DND-41 (cell line): ENCODE results near the gene ANGPTL8.

Source experiments
- ATAC-seq: fragments of 200-7000 bp; cut with Tn5 transposase; 3 replicates; pipeline ENCODE4 v1.9.1; 2021; ENCODE audit warnings: low read depth; ENCODE audit not compliant: insufficient read depth
- DNase-seq: peaks from one replicate; pipeline ENCODE4 v3.0.0-alpha.2; 2020
- H2AFZ ChIP-seq: 2 replicates; pipeline ENCODE4 v1.6.0; 2012; ENCODE audit warnings: low read depth, low read length
- H3K27ac ChIP-seq: 2 replicates; pipeline ENCODE4 v1.5.1; 2012; ENCODE audit warnings: low read length, inconsistent platforms
- H3K27me3 ChIP-seq: fragments of 200-600 bp; sonication (generic); 2 replicates; pipeline ENCODE4 v1.6.0; 2012; ENCODE audit warnings: low read length, mild to moderate bottlenecking, inconsistent platforms; ENCODE audit not compliant: insufficient read depth, poor library complexity
- H3K36me3 ChIP-seq: 2 replicates; pipeline ENCODE4 v1.5.1; 2012; ENCODE audit warnings: low read length, inconsistent platforms; ENCODE audit not compliant: insufficient read depth
- H3K4me1 ChIP-seq: 2 replicates; pipeline ENCODE4 v1.5.1; 2012; ENCODE audit warnings: mild to moderate bottlenecking, low read length; ENCODE audit not compliant: insufficient read depth
- H3K4me2 ChIP-seq: 2 replicates; pipeline ENCODE4 v1.6.0; 2012; ENCODE audit warnings: mild to moderate bottlenecking, moderate library complexity, low read length, inconsistent platforms; ENCODE audit not compliant: insufficient read depth
- H3K4me3 ChIP-seq, 2 experiments: fragments of 200-600 bp in 1 of 2; shearing (Covaris generic) in 1 of 2; 2 replicates each; pipeline ENCODE4 v1.5.1; 2012 to 2016; ENCODE audit warnings: inconsistent platforms in 2 of 2, low read length in 2 of 2, mild to moderate bottlenecking in 2 of 2, low read depth in 1 of 2, moderate library complexity in 1 of 2
- H3K79me2 ChIP-seq: 2 replicates; pipeline ENCODE4 v1.6.0; 2012; ENCODE audit warnings: low read length, inconsistent platforms; ENCODE audit not compliant: insufficient read depth
- H3K9ac ChIP-seq: 2 replicates; pipeline ENCODE4 v1.6.0; 2012; ENCODE audit warnings: low read depth, mild to moderate bottlenecking, inconsistent platforms, low read length, moderate library complexity
- H3K9me3 ChIP-seq: 2 replicates; pipeline ENCODE4 v1.5.1; 2012; ENCODE audit warnings: low read length, moderate library complexity, mild to moderate bottlenecking, inconsistent platforms; ENCODE audit not compliant: insufficient read depth, severe bottlenecking
- H4K20me1 ChIP-seq: 2 replicates; pipeline ENCODE4 v1.6.0; 2012; ENCODE audit warnings: low read length; ENCODE audit not compliant: insufficient read depth
- CTCF ChIP-seq: IDR thresholded peaks from 2 replicates; pipeline ENCODE4 v1.5.1; 2012; ENCODE audit warnings: borderline replicate concordance, low read length, moderate library complexity, mild to moderate bottlenecking; ENCODE audit not compliant: poor library complexity, severe bottlenecking; ENCODE audit errors: extremely low read depth
- EZH2 ChIP-seq: IDR thresholded peaks from 3 replicates; pipeline ENCODE4 v1.6.1; 2012; ENCODE audit warnings: borderline replicate concordance, low read depth, mild to moderate bottlenecking, moderate library complexity, low read length, inconsistent platforms; ENCODE audit not compliant: severe bottlenecking

Gene ANGPTL8

GRCh38 chr19:11209839-11210655, 29.4 kb upstream of the ANGPTL8 start:
- Histone ChIP-seq H3K4me1 (no peaks in the 10 kb centered on the region), H3K4me2 (no peak overlapping the region), H3K9me3 (no peaks in the 10 kb centered on the region), H3K4me3 (no peak overlapping the region), H3K9ac (no peak overlapping the region), H3K79me2 (no peaks in the 10 kb centered on the region), H2AFZ (no peak overlapping the region), H3K36me3 (no peaks in the 10 kb centered on the region), H3K27me3 (no peaks in the 10 kb centered on the region), H3K27ac (no peak overlapping the region), H4K20me1 (peaks cover 18% of the 10 kb centered on the region)
- DNase-seq (no peak), ATAC-seq (no peak)
- TF ChIP-seq CTCF (no peak), EZH2 (no peak)

- H3K4me3 ChIP-seq, result no peak overlapping the region
- H3K9me3 ChIP-seq, result no peaks in the 10 kb centered on the region
- no peak overlapping the region for H3K4me2 ChIP-seq
- no peak overlapping the region for H2AFZ ChIP-seq
- H4K20me1 ChIP-seq, result peaks cover 18% of the 10 kb centered on the region
- no peaks in the 10 kb centered on the region for H3K4me1 ChIP-seq
- no peak for DNase-seq
- no peaks in the 10 kb centered on the region for H3K36me3 ChIP-seq
- H3K9ac ChIP-seq, result no peak overlapping the region
- H3K27ac ChIP-seq, result no peak overlapping the region
- TF ChIP-seq CTCF, result no peak
- no peak for TF ChIP-seq EZH2
- no peaks in the 10 kb centered on the region for H3K79me2 ChIP-seq
- no peak for ATAC-seq
- no peaks in the 10 kb centered on the region for H3K27me3 ChIP-seq
Observed at GRCh38 chr19:11210656-11210928, 28.8 kb upstream of the ANGPTL8 start.

- no peak for TF ChIP-seq CTCF
- no peak for TF ChIP-seq EZH2
Observed at GRCh38 chr19:11214387-11214786, 25.0 kb upstream of the ANGPTL8 start.

GRCh38 chr19:11221082-11221598, 18.3 kb upstream of the ANGPTL8 start:
- no peak overlapping the region for H3K9ac ChIP-seq
- H2AFZ ChIP-seq, result no peak overlapping the region
- no peaks in the 10 kb centered on the region for H3K27me3 ChIP-seq
- H3K4me1 ChIP-seq, result no peaks in the 10 kb centered on the region
- H3K27ac ChIP-seq, result no peak overlapping the region
- no peaks in the 10 kb centered on the region for H4K20me1 ChIP-seq
- H3K36me3 ChIP-seq, result no peaks in the 10 kb centered on the region
- H3K9me3 ChIP-seq, result no peaks in the 10 kb centered on the region
- H3K4me2 ChIP-seq, result no peak overlapping the region
- TF ChIP-seq CTCF, result no peak
- no peak for TF ChIP-seq EZH2
- DNase-seq (no peak), ATAC-seq (no peak)
- no peak overlapping the region for H3K4me3 ChIP-seq
- no peaks in the 10 kb centered on the region for H3K79me2 ChIP-seq

More at GRCh38 chr19:11214387-11214786, 25.0 kb upstream of the ANGPTL8 start:
- H4K20me1 ChIP-seq, result peaks cover 12% of the 10 kb centered on the region
- no peaks in the 10 kb centered on the region for H3K27me3 ChIP-seq
- no peak overlapping the region for H3K4me3 ChIP-seq
- no peak overlapping the region for H3K27ac ChIP-seq
- H3K4me2 ChIP-seq, result no peak overlapping the region
- no peaks in the 10 kb centered on the region for H3K4me1 ChIP-seq
- ATAC-seq, result no peak
- H3K9me3 ChIP-seq, result no peaks in the 10 kb centered on the region
- H3K9ac ChIP-seq, result no peak overlapping the region
- no peaks in the 10 kb centered on the region for H3K79me2 ChIP-seq
- H2AFZ ChIP-seq, result no peak overlapping the region
- DNase-seq, result no peak
- no peaks in the 10 kb centered on the region for H3K36me3 ChIP-seq
